GDM1 (cell line): ENCODE measurements around the gene SPG21.
"Not testable (repeated sequence)": the region's sequence is repeated elsewhere in the genome, so short reads cannot be mapped to it uniquely, and the experiment has no call there.

Source experiments
- DNase-seq: peaks from one replicate; lab custom pipeline; 2025; lab: John Stamatoyannopoulos, UW

Gene SPG21

DNA sequence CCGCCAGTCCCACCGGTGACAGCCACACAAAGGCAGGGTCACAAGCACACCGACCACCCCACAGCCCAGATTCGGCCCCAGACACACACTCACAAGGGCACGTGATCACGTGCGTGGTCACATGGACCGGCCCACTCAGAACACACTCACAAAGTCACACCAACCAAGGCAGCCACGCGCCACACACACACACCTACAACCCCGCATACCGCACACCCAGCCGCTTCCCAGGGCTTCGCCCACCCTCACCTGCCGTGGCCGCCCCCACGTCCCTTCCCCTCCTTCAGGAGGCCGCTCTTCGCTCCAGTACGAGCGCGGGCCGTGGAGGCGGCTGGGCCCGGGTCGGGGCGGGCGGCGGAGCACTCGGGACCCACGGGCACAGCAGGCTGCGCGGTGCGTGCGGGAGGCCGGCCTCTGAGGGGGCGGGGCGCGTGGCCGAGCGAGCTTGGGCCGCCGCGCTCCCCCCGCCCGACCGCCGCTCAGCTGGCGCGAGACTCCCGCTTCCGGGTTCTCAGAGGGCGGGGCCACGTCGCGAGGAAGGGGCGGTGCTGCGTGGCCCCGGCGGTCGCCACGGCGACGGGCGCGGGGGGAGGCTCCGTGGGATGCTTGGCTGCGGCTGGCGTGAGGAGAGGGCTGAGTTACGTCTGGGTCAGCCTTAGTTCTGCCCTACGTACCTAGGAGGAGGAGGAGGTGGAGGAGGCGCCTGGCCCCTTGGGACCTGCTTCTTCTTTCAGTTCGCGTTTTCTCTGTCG, at the start of gene SPG21:
SPG21 (minus strand) TSS at position 499 of the 752 bp plus-strand sequence. CDS start 6,345 bp downstream, outside the sequence.
- DNase-seq: peak; percentile 95

DNA sequence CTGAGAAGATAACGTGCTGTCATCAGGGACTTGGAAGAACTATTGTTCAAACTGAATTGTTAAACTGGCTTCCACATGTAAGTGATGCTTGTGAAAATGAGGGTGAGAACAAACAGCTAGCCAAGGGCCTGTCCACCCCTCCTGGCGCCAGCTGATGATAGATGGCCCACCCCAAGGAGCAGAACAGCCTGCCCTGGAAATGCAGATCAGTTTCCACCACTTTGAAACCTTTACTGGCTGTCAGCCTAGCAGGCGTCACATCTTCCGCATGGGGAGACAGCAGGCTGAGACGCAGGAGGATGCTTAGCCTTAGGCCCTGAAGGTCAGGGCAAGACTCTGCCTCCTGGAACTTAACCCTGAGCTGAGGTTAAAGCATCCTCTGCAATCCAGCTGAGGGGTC, 49.1 kb upstream of the SPG21 start:
- DNase-seq: no peak

- DNase-seq: no peak
These were observed 48.7 kb upstream of the SPG21 start for GRCh38 chr15:65038428-65038827.

GRCh38 chr15:65037309-65037708, 47.6 kb upstream of the SPG21 start:
- DNase-seq: no peak

- no peak for DNase-seq
These were observed 45.0 kb upstream of the SPG21 start for GRCh38 chr15:65034719-65035118.

DNA sequence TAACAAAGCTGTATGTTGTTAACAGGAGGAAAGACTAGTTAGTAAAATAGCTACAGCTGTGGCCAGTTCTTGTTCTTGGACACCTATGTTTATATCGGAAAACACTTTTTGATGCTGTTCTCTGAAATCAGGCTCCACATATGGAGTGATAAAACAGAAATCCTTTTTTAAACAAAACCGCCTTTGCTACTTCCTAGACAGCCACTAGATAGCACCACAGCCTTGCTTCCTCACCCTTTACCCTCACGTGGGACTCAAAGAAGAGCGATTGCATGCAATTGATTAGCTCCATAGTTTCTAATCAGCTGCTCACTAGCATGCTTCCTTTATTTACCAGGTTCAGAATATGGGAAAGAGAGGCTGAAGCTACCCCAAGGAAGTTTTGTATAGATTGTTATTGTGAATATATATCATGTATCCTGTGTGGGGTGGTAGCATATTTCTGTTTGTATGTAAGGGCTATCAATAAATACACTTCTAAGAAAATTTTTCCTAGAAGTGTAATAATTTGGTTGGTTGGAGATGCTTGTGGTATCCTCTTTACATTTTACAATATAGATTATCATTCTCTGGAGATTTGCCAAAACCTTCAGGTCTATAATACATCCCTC, 44.0 kb upstream of the SPG21 start:
- no peak for DNase-seq

DNA sequence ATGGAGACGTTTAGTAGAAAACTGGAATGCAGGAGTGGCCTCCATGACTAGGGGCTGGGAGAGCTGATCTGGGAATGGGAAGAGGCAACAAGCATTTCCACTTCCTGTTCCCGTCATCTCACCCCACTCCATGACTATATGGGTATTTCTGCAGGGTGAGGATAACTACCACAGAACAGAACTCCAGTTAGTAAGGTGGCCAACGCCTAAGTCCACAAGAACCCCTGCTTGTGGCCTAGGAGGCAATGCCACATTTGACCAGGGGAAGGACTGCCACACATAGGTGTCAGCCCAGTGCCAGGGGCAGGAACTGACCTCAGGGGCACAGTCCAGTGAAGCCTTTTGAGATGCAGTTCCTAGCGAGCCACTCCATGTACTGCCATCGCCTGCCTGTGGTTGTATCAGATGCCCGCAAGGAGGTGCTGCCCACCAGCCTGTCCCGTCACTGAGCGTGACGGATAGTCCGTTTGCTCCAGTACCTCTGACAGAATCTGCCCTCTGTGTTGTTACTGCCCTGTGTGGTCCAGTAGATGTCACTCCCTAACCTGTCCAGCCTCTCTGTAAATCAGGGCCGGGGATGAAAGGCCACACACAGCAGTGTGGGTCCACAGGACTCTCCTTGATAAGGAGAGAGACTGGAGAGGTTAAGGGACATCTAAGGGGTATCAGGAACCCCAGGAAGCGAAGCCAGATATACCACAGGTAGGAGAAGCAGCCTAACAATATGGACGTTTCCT, 43.3 kb upstream of the SPG21 start:
- peak; percentile 20 for DNase-seq

DNA sequence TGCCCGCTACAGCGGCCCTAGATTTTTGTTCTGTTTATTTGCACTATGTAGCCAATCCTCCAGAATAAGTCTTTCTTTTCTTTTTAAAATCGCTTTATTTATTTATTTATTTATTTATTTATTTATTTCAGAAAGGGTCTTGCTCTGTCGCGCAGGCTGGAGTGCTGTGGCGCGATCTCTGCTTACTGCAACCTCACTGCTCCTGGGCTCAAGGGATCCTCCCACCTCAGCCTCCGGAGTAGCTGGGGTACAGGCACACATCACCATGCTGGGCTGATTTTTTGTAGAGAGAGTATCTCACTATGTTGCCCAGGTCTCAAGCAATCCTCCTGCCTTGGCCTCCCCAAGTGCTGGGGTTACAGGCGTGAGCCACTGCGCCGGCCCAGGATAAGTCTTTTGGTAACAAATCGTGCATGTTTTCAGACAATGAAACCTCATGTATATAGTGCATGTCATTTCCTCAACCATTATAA, 40.1 kb upstream of the SPG21 start:
- DNase-seq: no peak

DNA sequence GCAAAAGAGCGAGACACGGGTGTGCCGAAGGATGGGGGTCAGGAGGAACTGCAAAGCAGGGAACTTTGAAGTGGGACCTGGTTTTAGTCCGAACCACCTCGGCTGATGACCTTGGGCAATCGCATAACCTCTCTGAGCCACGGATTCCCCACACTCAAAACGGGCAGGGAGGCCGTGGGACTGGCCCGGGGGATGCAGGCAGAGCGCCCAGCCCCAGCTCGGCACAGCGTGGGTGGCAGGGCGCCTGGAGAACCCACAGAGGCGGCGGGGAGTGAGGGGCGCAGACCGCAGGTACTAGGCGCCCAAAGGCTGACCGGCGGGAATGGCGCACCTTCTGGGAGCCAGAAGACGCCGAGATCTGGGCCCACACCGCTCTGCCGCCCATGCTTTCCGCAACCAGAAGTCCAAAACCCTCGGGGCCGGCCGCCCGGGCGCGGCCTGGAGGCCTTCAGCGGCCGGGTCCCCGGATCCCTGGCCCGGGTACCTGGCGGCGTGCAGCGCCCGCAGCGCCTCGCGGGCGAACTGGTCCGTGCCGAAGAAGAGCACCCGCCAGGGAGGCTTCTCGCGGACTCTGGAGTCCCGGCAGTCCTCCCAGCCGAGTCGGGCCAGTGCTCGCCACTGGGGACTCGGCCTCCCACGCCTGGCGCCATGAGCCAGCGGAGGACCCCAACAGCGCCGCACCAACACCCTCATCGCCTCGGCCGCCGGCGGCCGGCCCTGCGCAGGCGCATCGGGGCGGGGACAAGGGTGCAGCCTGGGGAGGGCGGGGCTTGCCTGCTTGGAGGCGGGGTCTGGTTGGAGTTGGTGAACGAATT, 39.4 kb upstream of the SPG21 start, which contains the start of gene MTFMT:
MTFMT (minus strand) TSS at position 719 of the 815 bp plus-strand sequence; CDS start at position 693, 26 bp downstream.
- peak; percentile 78 for DNase-seq

- no peak for DNase-seq
These were observed 38.6 kb upstream of the SPG21 start for GRCh38 chr15:65028338-65028737.

- DNase-seq: no peak
These were observed 37.9 kb upstream of the SPG21 start for GRCh38 chr15:65027593-65027992.

DNA sequence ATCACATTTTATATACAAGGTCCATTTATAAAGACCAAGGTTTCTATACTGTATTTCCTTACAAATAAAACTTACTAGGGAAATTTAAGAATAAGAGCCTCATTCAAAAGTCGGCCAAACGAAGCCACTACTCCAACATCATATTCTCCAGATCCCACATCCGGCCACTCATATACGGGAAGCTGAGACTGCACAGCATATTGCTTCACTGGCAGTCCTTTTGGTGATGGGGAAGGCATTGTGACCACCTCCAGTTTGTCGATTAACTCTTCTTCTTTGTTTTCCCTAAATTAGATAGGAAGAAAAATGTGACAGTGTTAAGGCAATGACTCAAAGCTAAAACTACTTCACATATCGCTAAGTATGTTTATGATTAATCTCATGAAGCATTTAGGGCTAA, 37.0 kb upstream of the SPG21 start:
- no peak for DNase-seq

- no peak for DNase-seq
These were observed 31.8 kb upstream of the SPG21 start for GRCh38 chr15:65021488-65021887.

GRCh38 chr15:65020419-65020818, 30.7 kb upstream of the SPG21 start:
- no peak for DNase-seq

DNA sequence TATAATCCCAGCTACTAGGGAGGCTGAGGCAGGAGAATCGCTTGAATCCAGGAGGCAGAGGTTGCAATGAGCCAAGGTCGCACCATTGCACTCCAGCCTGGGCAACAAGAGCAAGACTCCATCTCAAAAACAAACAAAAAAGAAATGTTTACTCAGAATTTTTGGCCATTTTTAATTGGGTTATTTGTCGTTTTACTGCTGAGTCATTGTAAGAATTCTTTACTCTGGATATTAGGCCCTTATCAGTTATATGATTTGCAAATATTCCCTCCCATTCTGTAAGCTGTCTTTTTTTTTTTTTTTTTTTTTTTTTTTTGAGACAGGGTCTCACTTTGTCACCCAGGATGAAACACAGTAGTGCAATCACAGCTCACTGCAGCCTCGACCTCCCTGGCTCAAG, 21.5 kb upstream of the SPG21 start:
- not testable (repeated sequence) for DNase-seq

DNA sequence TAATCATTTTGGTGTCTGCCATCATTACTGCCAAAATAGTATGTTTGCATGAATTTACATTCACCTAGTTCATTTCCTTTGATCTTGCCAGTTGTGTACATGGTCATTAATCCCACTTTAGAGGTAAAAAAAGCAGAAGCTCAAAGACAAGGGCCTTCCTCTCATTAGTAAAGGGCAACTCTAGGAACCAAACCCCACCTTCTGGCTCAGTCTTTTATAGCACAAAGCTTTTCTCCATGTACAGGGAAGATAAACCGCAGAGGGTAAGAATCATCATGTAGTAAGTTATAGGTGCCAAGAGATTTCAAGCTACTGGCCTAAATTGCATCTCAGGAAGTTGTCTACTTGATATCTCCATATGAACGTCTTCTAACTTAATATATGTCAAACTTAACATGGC, 19.3 kb upstream of the SPG21 start:
- DNase-seq: peak; percentile 18

- no peak for DNase-seq
These were observed 17.2 kb upstream of the SPG21 start for GRCh38 chr15:65006876-65007275.

DNA sequence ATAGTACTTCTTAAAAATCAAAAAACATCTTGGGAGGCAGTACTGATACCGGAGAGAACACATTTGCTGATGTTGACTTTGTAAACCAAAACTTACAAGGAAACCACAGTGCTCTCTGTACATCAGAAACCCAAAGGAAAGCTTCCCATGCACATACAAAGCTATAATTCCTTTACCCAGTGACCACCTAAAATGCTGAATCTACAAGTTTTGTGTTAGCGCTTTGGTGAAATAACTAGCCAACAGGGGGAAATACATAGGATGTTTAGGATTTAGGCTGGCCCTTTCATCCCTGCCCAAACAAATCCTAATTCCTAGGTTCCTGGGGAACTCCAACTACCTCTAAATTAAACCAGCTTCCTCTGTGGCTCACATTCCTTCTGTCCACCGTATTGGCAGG, 15.3 kb upstream of the SPG21 start:
- no peak for DNase-seq

GRCh38 chr15:64997745-64998375, 8.1 kb upstream of the SPG21 start:
- DNase-seq: no peak

GRCh38 chr15:64997066-64997465, 7.4 kb upstream of the SPG21 start:
- no peak for DNase-seq

- no peak for DNase-seq
These were observed 3.6 kb upstream of the SPG21 start for GRCh38 chr15:64993290-64993689.
